ENCODE results near the gene DNLZ.

- TF ChIP-seq POLR2A (IDR thresholded peaks at IDR 0.05) (no peak), CTCF (IDR thresholded peaks at IDR 0.05) (no peak)
Observed at GRCh38 chr9:136346157-136346481, 17.4 kb downstream of the DNLZ start.

Measured in thyroid gland (tissue), 4 donors.